GM12878 (cell line): ENCODE measurements around the gene SMPDL3B. TPM values are rescaled to one million over a fixed set of nuclear protein-coding genes. Genes with fewer than 3 reads are reported as not detected.

Source experiments
- ATAC-seq: fragments of 200-7000 bp; cut with Tn5 transposase; 3 replicates; pipeline ENCODE4 v1.9.1; 2020; ENCODE audit warnings: mild to moderate bottlenecking, moderate library complexity
- BruUV-seq: library from RNA; stranded (reverse); fragments of 400-500 nt; replicated peaks from 2 replicates; lab custom pipeline; 2021; lab: Mats Ljungman, UMichigan
- CTCF ChIA-PET: fragments of 300-600 bp; sonication (Branson Sonifier 250); formaldehyde crosslinking; extraction: SDS; loops from one replicate; lab custom pipeline; 2021; ENCODE audit warnings: inconsistent platforms; lab: Yijun Ruan, JAX
- POLR2A ChIA-PET: fragments of 350-600 bp; formaldehyde crosslinking; extraction: SDS; loops from one replicate; lab custom pipeline; 2021; ENCODE audit warnings: inconsistent platforms; lab: Charles Lee
- RAD21 ChIA-PET: fragments of 300-600 bp; sonication (Branson Sonifier 250); formaldehyde crosslinking; loops from one replicate; lab custom pipeline; 2023; ENCODE audit warnings: antibody characterized with exemption; ENCODE audit not compliant: unreplicated experiment; lab: Charles Lee
- SMC1A ChIA-PET: fragments of 300-600 bp; sonication (Branson Sonifier 250); formaldehyde crosslinking; loops from one replicate; lab custom pipeline; 2023; ENCODE audit not compliant: unreplicated experiment, uncharacterized antibody; lab: Charles Lee
- DNase-seq: peaks from one replicate; pipeline ENCODE4 v3.0.0-alpha.2; 2011; ENCODE audit warnings: low read depth, low spot score
- FAIRE-seq: peaks from 3 replicates; lab custom pipeline; 2011; peaks lifted over from hg19 to GRCh38; lab: Jason Lieb, UNC
- H2AFZ ChIP-seq: 2 replicates; pipeline ENCODE4 v1.6.0; 2011; ENCODE audit warnings: low read depth, low read length, control low read depth; ENCODE audit not compliant: control insufficient read depth
- H3K27ac ChIP-seq: 2 replicates; pipeline ENCODE4 v1.5.1; 2011; ENCODE audit warnings: control low read depth; ENCODE audit not compliant: control insufficient read depth, insufficient read depth
- H3K27me3 ChIP-seq, 2 experiments: replicated peaks in 1 of 2; 2 replicates each; pipeline versions ENCODE4 v1.6.0 to v1.6.1; 2011; ENCODE audit warnings: low read length in 1 of 2; ENCODE audit not compliant: control insufficient read depth in 2 of 2, insufficient read depth in 2 of 2
- H3K36me3 ChIP-seq, 2 experiments: 2 replicates each; pipeline ENCODE4 v1.5.1; 2011; ENCODE audit warnings: low read length in 1 of 2; ENCODE audit not compliant: control insufficient read depth in 2 of 2, insufficient read depth in 2 of 2
- H3K4me1 ChIP-seq: 2 replicates; pipeline ENCODE4 v1.6.1; 2011; ENCODE audit warnings: mild to moderate bottlenecking, low read length, moderate library complexity, mixed read lengths; ENCODE audit not compliant: control insufficient read depth, insufficient read depth
- H3K4me2 ChIP-seq: 2 replicates; pipeline ENCODE4 v1.6.0; 2011; ENCODE audit warnings: control low read depth; ENCODE audit not compliant: control insufficient read depth, insufficient read depth
- H3K4me3 ChIP-seq: fragments of 200-600 bp; sonication (generic); 2 replicates; pipeline ENCODE4 v1.5.1; 2016
- H3K79me2 ChIP-seq: 2 replicates; pipeline ENCODE4 v1.6.0; 2011; ENCODE audit warnings: low read length; ENCODE audit not compliant: control insufficient read depth, insufficient read depth
- H3K9ac ChIP-seq: 2 replicates; pipeline ENCODE4 v1.8.0; 2011; ENCODE audit warnings: low read length, control low read depth, mixed read lengths; ENCODE audit not compliant: control insufficient read depth, insufficient read depth
- H3K9me3 ChIP-seq: replicated peaks from 3 replicates; pipeline ENCODE4 v1.5.1; 2011; ENCODE audit warnings: mild to moderate bottlenecking, low read length; ENCODE audit not compliant: control insufficient read depth, insufficient read depth
- H4K20me1 ChIP-seq: 2 replicates; pipeline ENCODE4 v1.6.0; 2011; ENCODE audit not compliant: control insufficient read depth, insufficient read depth
- EGR1 ChIP-seq, 2 experiments: IDR thresholded peaks; 1 replicate in 1 of 2; 2 replicates in 1 of 2; pipeline ENCODE4 v1.6.1; 2011 to 2012; ENCODE audit warnings: low read depth in 2 of 2, low read length in 2 of 2, borderline replicate concordance in 1 of 2, mild to moderate bottlenecking in 1 of 2, moderate library complexity in 1 of 2
- EZH2 ChIP-seq: IDR thresholded peaks from 2 replicates; pipeline ENCODE4 v1.6.1; 2012; ENCODE audit warnings: low read depth, mild to moderate bottlenecking, control low read depth, inconsistent platforms, low read length, borderline replicate concordance; ENCODE audit not compliant: control insufficient read depth
- GATAD2B ChIP-seq: fragments of 450-650 bp; conservative IDR thresholded peaks from 2 replicates; pipeline ENCODE4 v1.6.1; 2017; ENCODE audit warnings: low read depth, mild to moderate bottlenecking, moderate library complexity
- JUNB ChIP-seq: IDR thresholded peaks from 2 replicates; pipeline ENCODE4 v1.6.1; 2016; ENCODE audit warnings: antibody characterized with exemption, mild to moderate bottlenecking
- NFXL1 ChIP-seq: fragments of 450-650 bp; IDR thresholded peaks from 2 replicates; pipeline ENCODE4 v1.6.1; 2017; ENCODE audit warnings: antibody characterized with exemption, mild to moderate bottlenecking, borderline replicate concordance
- STAT1 ChIP-seq: fragments of 450-650 bp; conservative IDR thresholded peaks from 2 replicates; pipeline ENCODE4 v1.6.1; 2014; ENCODE audit warnings: antibody characterized with exemption, mild to moderate bottlenecking
- TBL1XR1 ChIP-seq: IDR thresholded peaks from 2 replicates; pipeline ENCODE4 v1.6.1; 2012; ENCODE audit warnings: low read depth, low read length, improper control_type of control experiment
- WGBS: methylation state at CpG from one replicate; pipeline ENCODE4 v1.1.6; 2016; ENCODE audit warnings: low lambda C conversion rate; ENCODE audit not compliant: insufficient replicate concordance, insufficient coverage; ENCODE audit errors: missing lambda C conversion rate; 5-methylcytosine and 5-hydroxymethylcytosine counted together
- in situ Hi-C: fragments of 300-500 bp; cut with MboI; formaldehyde crosslinking; loops from 9 replicates; pipeline ENCODE4 v1.14.3; 2018; ENCODE audit warnings: mixed read lengths
- intact Hi-C: fragments of 100-400 bp; cut with micrococcal nuclease; formaldehyde crosslinking; loops from one replicate; pipeline ENCODE4 v1.14.2; 2022; ENCODE audit not compliant: unreplicated experiment
- polyA plus RNA-seq, 11 experiments: library from polyadenylated mRNA; depleted of rRNA in 4 of 11; unstranded in 6 of 11; stranded (reverse) in 5 of 11; fragments of >200 nt; fragmentation: Nextera tagmentation in 4 of 11; fragmentation: Illumina TruSeq in 1 of 11; extraction: Ambion mirVana in 4 of 11; extraction: Trizol in 1 of 11; gene quantifications; 1 replicate in 1 of 11; 2 replicates in 10 of 11; pipeline versions ENCODE4 v1.2.1 to v1.2.3, GENCODE V29; 2011 to 2016; ENCODE audit warnings: inconsistent platforms in 2 of 11, missing spikeins in 2 of 11, low read depth in 1 of 11
- total RNA-seq, 4 experiments: library from RNA; depleted of rRNA in 3 of 4; stranded (reverse); fragments of >200 nt in 3 of 4; fragmentation: Illumina TruSeq in 1 of 4; extraction: Trizol in 1 of 4; gene quantifications; 2 replicates each; pipeline versions ENCODE4 v1.2.1 to v1.2.3, GENCODE V29; 2013 to 2021
- TF ChIP-seq, protein P1 (sequence below): IDR thresholded peaks from 2 replicates; pipeline ENCODE4 v1.6.1; 2011; ENCODE audit warnings: borderline replicate concordance, low read depth, mild to moderate bottlenecking, moderate library complexity, mixed read lengths, low read length; ENCODE audit not compliant: insufficient read depth; ENCODE audit errors: extremely low read length
- TF ChIP-seq, protein P2 (sequence below): IDR thresholded peaks from 2 replicates; pipeline ENCODE4 v1.6.1; 2012; ENCODE audit warnings: low read depth, low read length, improper control_type of control experiment
- TF ChIP-seq, protein P3 (sequence below): IDR thresholded peaks from 2 replicates; pipeline ENCODE4 v1.6.1; 2011; ENCODE audit warnings: low read depth, low read length, improper control_type of control experiment, borderline replicate concordance

Gene SMPDL3B
- total and polyA plus RNA-seq, 10 of the 15 experiments (the other 5 are each of a cell fraction or from before 2014, with no cell fraction given) = 0.56 to 2.7 (median 1.0) TPM

DNA sequence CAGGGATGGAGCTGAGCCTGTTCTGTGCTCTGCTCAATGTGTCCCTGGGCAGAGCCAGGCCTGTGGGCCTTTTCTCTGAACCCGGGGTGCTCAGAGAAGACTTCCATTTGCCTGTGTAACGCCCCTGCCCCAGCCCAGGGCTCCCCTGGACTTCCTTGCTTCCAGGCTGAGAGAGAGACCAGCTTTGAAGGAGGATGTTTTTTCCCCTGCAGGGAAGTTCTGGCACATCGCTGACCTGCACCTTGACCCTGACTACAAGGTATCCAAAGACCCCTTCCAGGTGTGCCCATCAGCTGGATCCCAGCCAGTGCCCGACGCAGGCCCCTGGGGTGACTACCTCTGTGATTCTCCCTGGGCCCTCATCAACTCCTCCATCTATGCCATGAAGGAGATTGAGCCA, 10.2 kb downstream of the SMPDL3B start:
- Histone ChIP-seq H2AFZ (no peak overlapping the region), H3K9ac (no peak overlapping the region), H3K79me2 (no peaks in the 10 kb centered on the region), H3K27ac (no peak overlapping the region), H4K20me1 (no peaks in the 10 kb centered on the region), H3K9me3 (no peaks in the 10 kb centered on the region), H3K27me3 (no peaks in the 10 kb centered on the region), H3K4me1 (no peaks in the 10 kb centered on the region), H3K4me2 (no peak overlapping the region), H3K36me3 (no peaks in the 10 kb centered on the region), H3K4me3 (no peak overlapping the region)
- RAD21 ChIA-PET = no interaction called here
- FAIRE-seq (no peak), DNase-seq (no peak), ATAC-seq (no peak)
- intact Hi-C loops = no loop called here
- WGBS = 67% methylated on average over 5 of the region's 5 CpGs
- SMC1A ChIA-PET = interaction anchor here (0.6 to 0.8 kb wide), 2 partner anchors 52 to 101 kb away, joined by 3 read pairs; no protein-coding TSS in a partner anchor
- CTCF ChIA-PET = interaction anchor here (1.2 to 1.3 kb wide), 2 partner anchors 53 to 70 kb away, joined by 3 read pairs; no protein-coding TSS in a partner anchor
- in situ Hi-C loops = no loop called here
- TF ChIP-seq, protein P1, sequence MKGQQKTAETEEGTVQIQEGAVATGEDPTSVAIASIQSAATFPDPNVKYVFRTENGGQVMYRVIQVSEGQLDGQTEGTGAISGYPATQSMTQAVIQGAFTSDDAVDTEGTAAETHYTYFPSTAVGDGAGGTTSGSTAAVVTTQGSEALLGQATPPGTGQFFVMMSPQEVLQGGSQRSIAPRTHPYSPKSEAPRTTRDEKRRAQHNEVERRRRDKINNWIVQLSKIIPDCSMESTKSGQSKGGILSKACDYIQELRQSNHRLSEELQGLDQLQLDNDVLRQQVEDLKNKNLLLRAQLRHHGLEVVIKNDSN = no peak
- TF ChIP-seq JUNB = no peak
- TF ChIP-seq, protein P2, sequence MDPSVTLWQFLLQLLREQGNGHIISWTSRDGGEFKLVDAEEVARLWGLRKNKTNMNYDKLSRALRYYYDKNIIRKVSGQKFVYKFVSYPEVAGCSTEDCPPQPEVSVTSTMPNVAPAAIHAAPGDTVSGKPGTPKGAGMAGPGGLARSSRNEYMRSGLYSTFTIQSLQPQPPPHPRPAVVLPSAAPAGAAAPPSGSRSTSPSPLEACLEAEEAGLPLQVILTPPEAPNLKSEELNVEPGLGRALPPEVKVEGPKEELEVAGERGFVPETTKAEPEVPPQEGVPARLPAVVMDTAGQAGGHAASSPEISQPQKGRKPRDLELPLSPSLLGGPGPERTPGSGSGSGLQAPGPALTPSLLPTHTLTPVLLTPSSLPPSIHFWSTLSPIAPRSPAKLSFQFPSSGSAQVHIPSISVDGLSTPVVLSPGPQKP = no peak
- TF ChIP-seq EGR1 (IDR thresholded peaks at IDR 0.05; ENCODE audit: borderline replicate concordance in 1 of 2, low read depth in 2 of 2, low read length in 2 of 2) = no peak
- no peak for TF ChIP-seq STAT1
- TF ChIP-seq NFXL1 = no peak
- no peak for TF ChIP-seq TBL1XR1
- TF ChIP-seq, protein P3, sequence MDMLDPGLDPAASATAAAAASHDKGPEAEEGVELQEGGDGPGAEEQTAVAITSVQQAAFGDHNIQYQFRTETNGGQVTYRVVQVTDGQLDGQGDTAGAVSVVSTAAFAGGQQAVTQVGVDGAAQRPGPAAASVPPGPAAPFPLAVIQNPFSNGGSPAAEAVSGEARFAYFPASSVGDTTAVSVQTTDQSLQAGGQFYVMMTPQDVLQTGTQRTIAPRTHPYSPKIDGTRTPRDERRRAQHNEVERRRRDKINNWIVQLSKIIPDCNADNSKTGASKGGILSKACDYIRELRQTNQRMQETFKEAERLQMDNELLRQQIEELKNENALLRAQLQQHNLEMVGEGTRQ = no peak
- no peak for TF ChIP-seq GATAD2B
- TF ChIP-seq EZH2 = no peak
- no TSS peak for BruUV-seq
- POLR2A ChIA-PET = interaction anchor here (0.9 kb wide), 1 partner anchor 11 kb away, joined by 6 read pairs; no protein-coding TSS in a partner anchor
